HepG2 (cell line): ENCODE data around the gene GSDMA. TPM values are rescaled to one million over a fixed set of nuclear protein-coding genes. Genes with fewer than 3 reads are reported as not detected.
A peak's percentile ranks its signal among the peaks of the same experiment; 100 is the strongest.

Experiments used
- ELF4 ChIP-seq: sonication (generic); formaldehyde crosslinking; IDR thresholded peaks from 2 replicates; pipeline ENCODE4 v1.5.0; 2020; ENCODE audit warnings: missing genetic modification reagents, mild to moderate bottlenecking, moderate library complexity, borderline replicate concordance
- HOMEZ ChIP-seq: IDR thresholded peaks from 2 replicates; pipeline ENCODE4 v1.6.1; 2016; ENCODE audit warnings: low read depth
- KAT7 ChIP-seq: IDR thresholded peaks from 2 replicates; pipeline ENCODE4 v1.6.1; 2018; ENCODE audit warnings: borderline replicate concordance, missing compliant biosample characterization
- POLR2AphosphoS2 ChIP-seq: IDR thresholded peaks from 2 replicates; pipeline ENCODE4 v1.6.1; 2011; ENCODE audit warnings: low read depth, low read length, improper control_type of control experiment
- ZBTB3 ChIP-seq: sonication (generic); formaldehyde crosslinking; IDR thresholded peaks from 2 replicates; pipeline ENCODE4 v1.4.0; 2020; ENCODE audit warnings: low read depth, mild to moderate bottlenecking, moderate library complexity, missing genetic modification reagents, borderline replicate concordance
- ZNF234 ChIP-seq: sonication (generic); formaldehyde crosslinking; conservative IDR thresholded peaks from 2 replicates; pipeline ENCODE4 v1.5.1; 2020; ENCODE audit warnings: mild to moderate bottlenecking, missing genetic modification reagents
- ZNF280D ChIP-seq: sonication (generic); formaldehyde crosslinking; IDR thresholded peaks from 2 replicates; pipeline ENCODE4 v1.5.1; 2020; ENCODE audit warnings: mild to moderate bottlenecking, missing genetic modification reagents
- ZNF552 ChIP-seq: sonication (generic); formaldehyde crosslinking; IDR thresholded peaks from 2 replicates; pipeline ENCODE4 v1.9.0; 2022; ENCODE audit warnings: missing genetic modification reagents, mild to moderate bottlenecking, borderline replicate concordance
- ZSCAN29 ChIP-seq: sonication (generic); formaldehyde crosslinking; conservative IDR thresholded peaks from 2 replicates; pipeline ENCODE4 v1.4.0; 2020; ENCODE audit warnings: mild to moderate bottlenecking, missing genetic modification reagents
- polyA plus RNA-seq, 8 experiments: library from polyadenylated mRNA; depleted of rRNA in 3 of 8; stranded (reverse) in 7 of 8; unstranded in 1 of 8; fragments of >200 nt; fragmentation: Illumina TruSeq in 4 of 8; extraction: Trizol in 4 of 8; gene quantifications; 2 replicates each; pipeline versions ENCODE4 v1.2.1 to v1.2.3, GENCODE V29; 2011 to 2016; ENCODE audit warnings: low read depth in 4 of 8, missing spikeins in 1 of 8, mixed read lengths in 1 of 8; ENCODE audit not compliant: insufficient read depth in 1 of 8
- total RNA-seq, 5 experiments: library from RNA; depleted of rRNA; stranded (reverse); fragments of >200 nt; fragmentation: Illumina TruSeq; extraction: Trizol; gene quantifications; 2 replicates each; pipeline ENCODE4 v1.2.3, GENCODE V29; 2016; ENCODE audit warnings: low read depth in 1 of 5
- TF ChIP-seq, protein P1 (sequence below), 2 experiments: IDR thresholded peaks; 2 replicates each; pipeline ENCODE4 v1.6.1; 2011 to 2012; ENCODE audit warnings: low read length in 2 of 2, borderline replicate concordance in 1 of 2, low read depth in 1 of 2, mild to moderate bottlenecking in 1 of 2, moderate library complexity in 1 of 2
- TF ChIP-seq, protein P2 (sequence below): sonication (generic); formaldehyde crosslinking; IDR thresholded peaks from 2 replicates; pipeline ENCODE4 v1.4.0; 2020; ENCODE audit warnings: mild to moderate bottlenecking, missing genetic modification reagents
- TF ChIP-seq, protein P3 (sequence below): sonication (generic); formaldehyde crosslinking; IDR thresholded peaks from 2 replicates; pipeline ENCODE4 v1.5.0; 2020; ENCODE audit warnings: mild to moderate bottlenecking, missing genetic modification reagents, borderline replicate concordance
- TF ChIP-seq, protein P4 (sequence below): sonication (generic); formaldehyde crosslinking; IDR thresholded peaks from 2 replicates; pipeline ENCODE4 v1.4.0; 2020; ENCODE audit warnings: missing genetic modification reagents

GSDMA gene
- total and polyA plus RNA-seq, 2 of the 13 experiments (the other 11 are each of a cell fraction or from before 2014, with no cell fraction given), result not detected

DNA sequence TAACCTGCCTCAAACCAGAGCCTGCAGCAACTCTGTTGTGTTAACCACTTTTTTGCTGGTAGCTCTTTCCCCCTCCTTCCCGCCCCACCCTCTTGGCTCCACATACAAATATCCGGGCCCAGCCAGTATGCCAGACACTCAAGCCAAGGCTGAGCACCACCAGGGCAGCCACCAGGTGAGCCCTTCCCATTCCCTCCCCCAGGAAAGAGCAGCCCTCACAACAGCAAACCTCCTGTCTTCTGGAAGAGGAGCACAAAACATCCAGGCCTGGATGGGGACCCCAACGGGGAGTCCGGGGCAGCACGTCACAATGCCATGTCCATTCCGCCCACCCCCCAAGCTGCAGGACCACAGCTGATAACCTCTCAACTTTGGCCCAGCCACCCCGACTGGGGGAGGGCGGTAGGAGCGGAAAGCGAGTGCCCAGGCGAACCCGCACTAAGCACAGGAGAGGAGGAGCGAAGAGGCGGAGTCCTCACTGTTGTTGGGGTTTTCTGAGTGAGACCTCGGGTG lies 36.2 kb upstream of the GSDMA start (continued):
- TF ChIP-seq ZNF552 (no peak), ZBTB3 (CRISPR knock-in tag) (no peak; the same call in 1 of the 2 replicates), ZNF280D (CRISPR knock-in tag) (0 out of 2 replicates have a peak, but pooled peaks have one; percentile 23), KAT7 (CRISPR knock-in tag) (no peak), POLR2AphosphoS2 (no peak), HOMEZ (0 out of 2 replicates have a peak, but pooled peaks have one; percentile 11), ELF4 (no peak), ZSCAN29 (0 out of 2 replicates have a peak, but pooled peaks have one; percentile 19), ZNF234 (no peak)
- TF ChIP-seq, protein P1, sequence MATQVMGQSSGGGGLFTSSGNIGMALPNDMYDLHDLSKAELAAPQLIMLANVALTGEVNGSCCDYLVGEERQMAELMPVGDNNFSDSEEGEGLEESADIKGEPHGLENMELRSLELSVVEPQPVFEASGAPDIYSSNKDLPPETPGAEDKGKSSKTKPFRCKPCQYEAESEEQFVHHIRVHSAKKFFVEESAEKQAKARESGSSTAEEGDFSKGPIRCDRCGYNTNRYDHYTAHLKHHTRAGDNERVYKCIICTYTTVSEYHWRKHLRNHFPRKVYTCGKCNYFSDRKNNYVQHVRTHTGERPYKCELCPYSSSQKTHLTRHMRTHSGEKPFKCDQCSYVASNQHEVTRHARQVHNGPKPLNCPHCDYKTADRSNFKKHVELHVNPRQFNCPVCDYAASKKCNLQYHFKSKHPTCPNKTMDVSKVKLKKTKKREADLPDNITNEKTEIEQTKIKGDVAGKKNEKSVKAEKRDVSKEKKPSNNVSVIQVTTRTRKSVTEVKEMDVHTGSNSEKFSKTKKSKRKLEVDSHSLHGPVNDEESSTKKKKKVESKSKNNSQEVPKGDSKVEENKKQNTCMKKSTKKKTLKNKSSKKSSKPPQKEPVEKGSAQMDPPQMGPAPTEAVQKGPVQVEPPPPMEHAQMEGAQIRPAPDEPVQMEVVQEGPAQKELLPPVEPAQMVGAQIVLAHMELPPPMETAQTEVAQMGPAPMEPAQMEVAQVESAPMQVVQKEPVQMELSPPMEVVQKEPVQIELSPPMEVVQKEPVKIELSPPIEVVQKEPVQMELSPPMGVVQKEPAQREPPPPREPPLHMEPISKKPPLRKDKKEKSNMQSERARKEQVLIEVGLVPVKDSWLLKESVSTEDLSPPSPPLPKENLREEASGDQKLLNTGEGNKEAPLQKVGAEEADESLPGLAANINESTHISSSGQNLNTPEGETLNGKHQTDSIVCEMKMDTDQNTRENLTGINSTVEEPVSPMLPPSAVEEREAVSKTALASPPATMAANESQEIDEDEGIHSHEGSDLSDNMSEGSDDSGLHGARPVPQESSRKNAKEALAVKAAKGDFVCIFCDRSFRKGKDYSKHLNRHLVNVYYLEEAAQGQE (IDR thresholded peaks at IDR 0.05; ENCODE audit: borderline replicate concordance in 1 of 2, low read depth in 1 of 2, low read length in 2 of 2), result no peak
- TF ChIP-seq, protein P2, sequence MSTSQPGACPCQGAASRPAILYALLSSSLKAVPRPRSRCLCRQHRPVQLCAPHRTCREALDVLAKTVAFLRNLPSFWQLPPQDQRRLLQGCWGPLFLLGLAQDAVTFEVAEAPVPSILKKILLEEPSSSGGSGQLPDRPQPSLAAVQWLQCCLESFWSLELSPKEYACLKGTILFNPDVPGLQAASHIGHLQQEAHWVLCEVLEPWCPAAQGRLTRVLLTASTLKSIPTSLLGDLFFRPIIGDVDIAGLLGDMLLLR (CRISPR knock-in tag), result no peak
- TF ChIP-seq, protein P3, sequence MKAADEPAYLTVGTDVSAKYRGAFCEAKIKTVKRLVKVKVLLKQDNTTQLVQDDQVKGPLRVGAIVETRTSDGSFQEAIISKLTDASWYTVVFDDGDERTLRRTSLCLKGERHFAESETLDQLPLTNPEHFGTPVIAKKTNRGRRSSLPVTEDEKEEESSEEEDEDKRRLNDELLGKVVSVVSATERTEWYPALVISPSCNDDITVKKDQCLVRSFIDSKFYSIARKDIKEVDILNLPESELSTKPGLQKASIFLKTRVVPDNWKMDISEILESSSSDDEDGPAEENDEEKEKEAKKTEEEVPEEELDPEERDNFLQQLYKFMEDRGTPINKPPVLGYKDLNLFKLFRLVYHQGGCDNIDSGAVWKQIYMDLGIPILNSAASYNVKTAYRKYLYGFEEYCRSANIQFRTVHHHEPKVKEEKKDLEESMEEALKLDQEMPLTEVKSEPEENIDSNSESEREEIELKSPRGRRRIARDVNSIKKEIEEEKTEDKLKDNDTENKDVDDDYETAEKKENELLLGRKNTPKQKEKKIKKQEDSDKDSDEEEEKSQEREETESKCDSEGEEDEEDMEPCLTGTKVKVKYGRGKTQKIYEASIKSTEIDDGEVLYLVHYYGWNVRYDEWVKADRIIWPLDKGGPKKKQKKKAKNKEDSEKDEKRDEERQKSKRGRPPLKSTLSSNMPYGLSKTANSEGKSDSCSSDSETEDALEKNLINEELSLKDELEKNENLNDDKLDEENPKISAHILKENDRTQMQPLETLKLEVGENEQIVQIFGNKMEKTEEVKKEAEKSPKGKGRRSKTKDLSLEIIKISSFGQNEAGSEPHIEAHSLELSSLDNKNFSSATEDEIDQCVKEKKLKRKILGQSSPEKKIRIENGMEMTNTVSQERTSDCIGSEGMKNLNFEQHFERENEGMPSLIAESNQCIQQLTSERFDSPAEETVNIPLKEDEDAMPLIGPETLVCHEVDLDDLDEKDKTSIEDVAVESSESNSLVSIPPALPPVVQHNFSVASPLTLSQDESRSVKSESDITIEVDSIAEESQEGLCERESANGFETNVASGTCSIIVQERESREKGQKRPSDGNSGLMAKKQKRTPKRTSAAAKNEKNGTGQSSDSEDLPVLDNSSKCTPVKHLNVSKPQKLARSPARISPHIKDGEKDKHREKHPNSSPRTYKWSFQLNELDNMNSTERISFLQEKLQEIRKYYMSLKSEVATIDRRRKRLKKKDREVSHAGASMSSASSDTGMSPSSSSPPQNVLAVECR (CRISPR knock-in tag), result peak; percentile 36
- TF ChIP-seq, protein P4, sequence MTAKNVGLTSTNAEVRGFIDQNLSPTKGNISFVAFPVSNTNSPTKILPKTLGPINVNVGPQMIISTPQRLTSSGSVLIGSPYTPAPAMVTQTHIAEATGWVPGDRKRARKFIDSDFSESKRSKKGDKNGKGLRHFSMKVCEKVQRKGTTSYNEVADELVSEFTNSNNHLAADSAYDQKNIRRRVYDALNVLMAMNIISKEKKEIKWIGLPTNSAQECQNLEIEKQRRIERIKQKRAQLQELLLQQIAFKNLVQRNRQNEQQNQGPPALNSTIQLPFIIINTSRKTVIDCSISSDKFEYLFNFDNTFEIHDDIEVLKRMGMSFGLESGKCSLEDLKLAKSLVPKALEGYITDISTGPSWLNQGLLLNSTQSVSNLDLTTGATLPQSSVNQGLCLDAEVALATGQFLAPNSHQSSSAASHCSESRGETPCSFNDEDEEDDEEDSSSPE (CRISPR knock-in tag), result no peak
